IPS-18c (cell line): ENCODE results near the gene AKT3.

ENCODE experiments used
- H3K4me3 ChIP-seq: 2 replicates; pipeline ENCODE4 v1.7.0; 2013; ENCODE audit warnings: low read depth, mild to moderate bottlenecking, low read length, moderate library complexity; ENCODE audit not compliant: insufficient read depth
- H3K9me3 ChIP-seq: one replicate; pipeline ENCODE4 v1.6.1; 2013; ENCODE audit warnings: mild to moderate bottlenecking, low read length, moderate library complexity; ENCODE audit not compliant: control insufficient read depth, insufficient read depth

The AKT3 gene

GRCh38 chr1:243542739-243543415, 307.2 kb downstream of the AKT3 start:
- Histone ChIP-seq H3K9me3 (no peaks in the 10 kb centered on the region), H3K4me3 (no peak overlapping the region)

- Histone ChIP-seq H3K9me3 (no peaks in the 10 kb centered on the region), H3K4me3 (no peak overlapping the region)
Measured at GRCh38 chr1:243539636-243540035, 310.4 kb downstream of the AKT3 start.

GRCh38 chr1:243535014-243535413, 315.0 kb downstream of the AKT3 start:
- Histone ChIP-seq H3K4me3 (no peak overlapping the region), H3K9me3 (no peaks in the 10 kb centered on the region)

GRCh38 chr1:243529512-243529911, 320.5 kb downstream of the AKT3 start:
- no peaks in the 10 kb centered on the region for H3K9me3 ChIP-seq
- no peak overlapping the region for H3K4me3 ChIP-seq

GRCh38 chr1:243528459-243529121, 321.5 kb downstream of the AKT3 start:
- Histone ChIP-seq H3K4me3 (no peak overlapping the region), H3K9me3 (no peaks in the 10 kb centered on the region)

- Histone ChIP-seq H3K9me3 (no peaks in the 10 kb centered on the region), H3K4me3 (no peak overlapping the region)
Measured at GRCh38 chr1:243526180-243526579, 323.9 kb downstream of the AKT3 start.

- Histone ChIP-seq H3K4me3 (no peak overlapping the region), H3K9me3 (no peaks in the 10 kb centered on the region)
Measured at GRCh38 chr1:243525085-243525487, 325.0 kb downstream of the AKT3 start.

GRCh38 chr1:243523766-243524165, 326.3 kb downstream of the AKT3 start:
- H3K9me3 ChIP-seq: no peaks in the 10 kb centered on the region

GRCh38 chr1:243520831-243521230, 329.2 kb downstream of the AKT3 start:
- Histone ChIP-seq H3K4me3 (no peak overlapping the region), H3K9me3 (no peaks in the 10 kb centered on the region)

More at GRCh38 chr1:243523766-243524165, 326.3 kb downstream of the AKT3 start:
- H3K4me3 ChIP-seq: no peak overlapping the region

- no peaks in the 10 kb centered on the region for H3K9me3 ChIP-seq
- H3K4me3 ChIP-seq: no peak overlapping the region
Measured at GRCh38 chr1:243514927-243515326, 335.1 kb downstream of the AKT3 start.

GRCh38 chr1:243513726-243514491, 336.1 kb downstream of the AKT3 start:
- no peak overlapping the region for H3K4me3 ChIP-seq
- H3K9me3 ChIP-seq: no peaks in the 10 kb centered on the region

GRCh38 chr1:243510928-243511327, 339.1 kb downstream of the AKT3 start:
- H3K9me3 ChIP-seq: no peaks in the 10 kb centered on the region
- no peak overlapping the region for H3K4me3 ChIP-seq

- no peaks in the 10 kb centered on the region for H3K9me3 ChIP-seq
- no peak overlapping the region for H3K4me3 ChIP-seq
Measured at GRCh38 chr1:243508943-243509342, 341.1 kb downstream of the AKT3 start.

GRCh38 chr1:243508303-243508713, 341.7 kb downstream of the AKT3 start:
- Histone ChIP-seq H3K9me3 (no peaks in the 10 kb centered on the region), H3K4me3 (no peak overlapping the region)

GRCh38 chr1:243507672-243508302, 342.3 kb downstream of the AKT3 start:
- no peak overlapping the region for H3K4me3 ChIP-seq
- H3K9me3 ChIP-seq: no peaks in the 10 kb centered on the region

GRCh38 chr1:243507001-243507671, 342.9 kb downstream of the AKT3 start:
- H3K4me3 ChIP-seq: no peak overlapping the region
- H3K9me3 ChIP-seq: no peaks in the 10 kb centered on the region

GRCh38 chr1:243505986-243506689, 343.9 kb downstream of the AKT3 start:
- H3K9me3 ChIP-seq: no peaks in the 10 kb centered on the region
- no peak overlapping the region for H3K4me3 ChIP-seq
